G401 (cell line): ENCODE measurements around the gene C20orf173. TPM values are rescaled to one million over a fixed set of nuclear protein-coding genes. Genes with fewer than 3 reads are reported as not detected.

ENCODE experiments used
- DNase-seq: peaks from one replicate; pipeline ENCODE4 v3.0.0-alpha.2; 2015; ENCODE audit warnings: low spot score
- in situ Hi-C: cut with HindIII; loops from 2 replicates; pipeline ENCODE4 v1.10.0; 2016; ENCODE audit warnings: low sequenced_read_pairs, mixed read lengths
- total RNA-seq: library from RNA; depleted of rRNA; stranded (reverse); fragments of >200 nt; shearing (Covaris generic); gene quantifications from 2 replicates; pipeline ENCODE4 v1.2.3, GENCODE V29; 2014; rRNA removed

C20orf173 gene
- total RNA-seq, 1 experiment from 2014 or later: not detected

DNA sequence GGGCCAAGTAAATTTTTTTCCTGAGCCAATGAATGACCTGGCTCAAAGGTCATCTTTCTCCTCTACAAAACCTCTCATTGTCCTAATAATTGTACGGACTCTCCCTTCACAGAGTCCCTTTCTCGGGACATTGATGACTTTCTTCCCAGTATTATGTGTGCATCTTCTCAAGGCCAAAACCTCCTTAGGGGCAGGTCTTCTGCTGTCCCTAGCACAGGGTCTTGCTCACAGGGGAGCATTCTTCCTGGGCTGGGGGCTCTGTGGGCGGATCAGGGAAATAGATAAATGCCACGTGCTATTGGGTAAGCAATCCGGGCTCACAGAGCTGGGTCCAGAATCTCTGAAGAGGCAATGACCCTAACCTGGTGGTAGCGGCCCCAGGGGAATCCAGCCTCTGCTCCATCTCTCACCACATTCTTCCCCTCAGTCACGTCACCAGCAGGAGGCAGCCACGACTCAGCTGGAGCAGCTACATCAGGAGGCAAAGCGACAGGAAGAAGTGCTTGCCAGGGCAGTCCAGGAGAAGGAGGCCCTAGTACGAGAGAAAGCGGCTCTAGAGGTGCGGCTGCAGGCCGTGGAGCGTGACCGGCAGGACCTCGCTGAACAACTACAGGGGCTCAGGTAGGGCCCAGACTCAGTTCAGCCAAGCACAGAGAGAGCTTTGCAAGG, 50.5 kb downstream of the C20orf173 start:
- in situ Hi-C loops: no loop called here
- no peak for DNase-seq

Other genes starting within 250 kb of the C20orf173 start
- gene EIF6, start 244.9 kb downstream of the C20orf173 start, total RNA-seq: 147 and 164 TPM in 2 replicates
- not detected in 2 replicates for gene FAM83C, start 237.2 kb downstream of the C20orf173 start, total RNA-seq
- gene UQCC1, start 117.7 kb downstream of the C20orf173 start, total RNA-seq: 36.1 and 66.2 TPM in 2 replicates
- 0.62 and 0.71 TPM in 2 replicates for gene GDF5, start 91.4 kb downstream of the C20orf173 start, total RNA-seq
- 29.3 and 39.2 TPM in 2 replicates for gene CEP250, start 74.1 kb downstream of the C20orf173 start, total RNA-seq
- 344 and 371 TPM in 2 replicates for gene ERGIC3, start 12.4 kb upstream of the C20orf173 start, total RNA-seq
- gene SPAG4, start 86.2 kb upstream of the C20orf173 start, total RNA-seq: 8.0 and 12.7 TPM in 2 replicates
- gene CPNE1, start 135.2 kb upstream of the C20orf173 start, total RNA-seq: 49.2 and 87.2 TPM in 2 replicates
- 72.7 and 80.0 TPM in 2 replicates for gene RBM12, start 135.2 kb upstream of the C20orf173 start, total RNA-seq
- gene NFS1, start 169.7 kb upstream of the C20orf173 start, total RNA-seq: 77.7 and 89.4 TPM in 2 replicates
- 152 and 320 TPM in 2 replicates for gene ROMO1, start 169.8 kb upstream of the C20orf173 start, total RNA-seq
- gene RBM39, start 212.6 kb upstream of the C20orf173 start, total RNA-seq: 275 and 324 TPM in 2 replicates
- gene PHF20, start 242.4 kb upstream of the C20orf173 start, total RNA-seq: 46.1 and 81.2 TPM in 2 replicates